Colonic mucosa (tissue), 4 donors: ENCODE data around the gene ANKRD33B. TPM values are rescaled to one million over a fixed set of nuclear protein-coding genes. Genes with fewer than 3 reads are reported as not detected.

Experiments
- DNase-seq: peaks from one replicate; pipeline ENCODE4 v3.0.0-alpha.2; 2020
- H3K27ac ChIP-seq: fragments of 200-600 bp; one replicate; pipeline ENCODE4 v1.8.0; 2021
- H3K27me3 ChIP-seq: fragments of 200-600 bp; one replicate; pipeline ENCODE4 v1.8.0; 2021
- H3K36me3 ChIP-seq: fragments of 200-600 bp; one replicate; pipeline ENCODE4 v1.8.0; 2021
- H3K4me1 ChIP-seq: fragments of 200-600 bp; one replicate; pipeline ENCODE4 v1.8.0; 2021; ENCODE audit warnings: mild to moderate bottlenecking
- H3K4me3 ChIP-seq: fragments of 200-600 bp; one replicate; pipeline ENCODE4 v1.8.0; 2021
- H3K9ac ChIP-seq, 2 donors: one replicate each; pipeline ENCODE4 v1.7.0; 2013; ENCODE audit warnings: control low read depth in 2 of 2, low read depth in 2 of 2, low read length in 2 of 2
- H3K9me3 ChIP-seq: fragments of 200-600 bp; one replicate; pipeline ENCODE4 v1.8.0; 2021
- CTCF ChIP-seq: fragments of 200-600 bp; IDR thresholded peaks from one replicate; pipeline ENCODE4 v1.8.0; 2022; ENCODE audit warnings: antibody characterized with exemption, mild to moderate bottlenecking
- intact Hi-C: fragments of 100-400 bp; cut with DNase I; formaldehyde crosslinking; loops from one replicate; pipeline ENCODE4 v1.14.1; 2022
- total RNA-seq, 2 donors: library from RNA; stranded (reverse); fragmentation: NEBNext Ultra II Directional in 1 of 2; extraction: Animal tissue kit (Norgen Biotek cat#: 25700) in 1 of 2; gene quantifications; one replicate each; pipeline ENCODE4 v1.2.1, GENCODE V29; 2021
- donor health status: healthy.
- donor health status: DM: no; HTN: no; CAD: no.
- donor health status: DM: no; HTN: no; CAD: no.

The ANKRD33B gene
- total RNA-seq, 2 donors from 2014 or later: 0.47 to 0.66 TPM

GRCh38 chr5:10577371-10578292, 13.8 kb downstream of the ANKRD33B start:
- no peak for DNase-seq
- H3K36me3 ChIP-seq: no peaks in the 10 kb centered on the region
- H3K27me3 ChIP-seq: no peaks in the 10 kb centered on the region
- no peaks in the 10 kb centered on the region for H3K9me3 ChIP-seq
- no peak overlapping the region for H3K4me3 ChIP-seq
- H3K9ac ChIP-seq: no peak overlapping the region
- TF ChIP-seq CTCF: no peak
- H3K4me1 ChIP-seq: no peaks in the 10 kb centered on the region
- no peak overlapping the region for H3K27ac ChIP-seq
- intact Hi-C loops: no loop called here

GRCh38 chr5:10578293-10578665, 14.4 kb downstream of the ANKRD33B start:
- no peak overlapping the region for H3K9ac ChIP-seq
- no peaks in the 10 kb centered on the region for H3K4me1 ChIP-seq
- H3K36me3 ChIP-seq: no peaks in the 10 kb centered on the region
- no peak overlapping the region for H3K27ac ChIP-seq
- no peak for TF ChIP-seq CTCF
- intact Hi-C loops: no loop called here
- DNase-seq: no peak
- H3K27me3 ChIP-seq: no peaks in the 10 kb centered on the region
- H3K4me3 ChIP-seq: no peak overlapping the region
- no peaks in the 10 kb centered on the region for H3K9me3 ChIP-seq

GRCh38 chr5:10578869-10579268, 15.0 kb downstream of the ANKRD33B start:
- no peaks in the 10 kb centered on the region for H3K9me3 ChIP-seq
- no peak overlapping the region for H3K4me3 ChIP-seq
- no peaks in the 10 kb centered on the region for H3K36me3 ChIP-seq
- H3K27ac ChIP-seq: no peak overlapping the region
- intact Hi-C loops: no loop called here
- H3K9ac ChIP-seq: no peak overlapping the region
- no peaks in the 10 kb centered on the region for H3K27me3 ChIP-seq
- no peak for TF ChIP-seq CTCF
- H3K4me1 ChIP-seq: no peaks in the 10 kb centered on the region
- no peak for DNase-seq

GRCh38 chr5:10579536-10580521, 16.0 kb downstream of the ANKRD33B start:
- Histone ChIP-seq H3K9ac (no peak overlapping the region), H3K27ac (no peak overlapping the region), H3K27me3 (no peaks in the 10 kb centered on the region), H3K4me3 (no peak overlapping the region), H3K36me3 (no peaks in the 10 kb centered on the region), H3K9me3 (no peaks in the 10 kb centered on the region), H3K4me1 (no peaks in the 10 kb centered on the region)
- no peak for DNase-seq
- TF ChIP-seq CTCF: no peak
- intact Hi-C loops: no loop called here
